ENCODE results near the gene CKM. TPM values are rescaled to one million over a fixed set of nuclear protein-coding genes. Genes with fewer than 3 reads are reported as not detected.
A peak's percentile ranks its signal among the peaks of the same experiment; 100 is the strongest.

Gene CKM
- polyA plus RNA-seq, 1 experiment: not detected

- CTCF ChIA-PET: no interaction called here
- no peaks in the 10 kb centered on the region for H3K36me3 ChIP-seq (ENCODE audit: control insufficient read depth, insufficient read depth, low read length)
- no peak overlapping the region for H3K4me3 ChIP-seq (ENCODE audit: low read depth, low read length)
- TF ChIP-seq CTCF (IDR thresholded peaks at IDR 0.05; ENCODE audit: insufficient read depth, low read depth, low read length): no peak
- POLR2A ChIA-PET: no interaction called here
- H3K27me3 ChIP-seq (ENCODE audit: control insufficient read depth, insufficient read depth, low read length): no peaks in the 10 kb centered on the region
- no peak for DNase-seq (ENCODE audit: low read depth)
Measured at GRCh38 chr19:45331411-45331810, 8.7 kb upstream of the CKM start.

- Histone ChIP-seq H3K4me3 (ENCODE audit: low read depth, low read length) (no peak overlapping the region), H3K27me3 (ENCODE audit: control insufficient read depth, insufficient read depth, low read length) (peaks cover 2% of the 10 kb centered on the region; the same call in 1 of the 2 replicates), H3K36me3 (ENCODE audit: control insufficient read depth, insufficient read depth, low read length) (no peaks in the 10 kb centered on the region)
- no peak for TF ChIP-seq CTCF (IDR thresholded peaks at IDR 0.05; ENCODE audit: insufficient read depth, low read depth, low read length)
- ChIA-PET POLR2A (no interaction called here), CTCF (interaction anchor here (1.7 to 2.0 kb wide), 2 partner anchors 11 kb away, joined by 7 to 10 read pairs; no protein-coding TSS in a partner anchor)
- no peak for DNase-seq (ENCODE audit: low read depth)
Measured at GRCh38 chr19:45327404-45328143, 4.9 kb upstream of the CKM start.

- CTCF ChIA-PET: interaction anchor here (1.0 kb wide), 1 partner anchor 22 kb away, joined by 3 read pairs; no protein-coding TSS in a partner anchor
Measured at GRCh38 chr19:45324349-45324907, 1.8 kb upstream of the CKM start.

GRCh38 chr19:45323671-45324081 lies 1.0 kb upstream of the CKM start:
- peaks cover 4% of the 10 kb centered on the region for H3K27me3 ChIP-seq (ENCODE audit: control insufficient read depth, insufficient read depth, low read length)
- H3K4me3 ChIP-seq (ENCODE audit: low read depth, low read length): peak overlapping the region; percentile 14; the same call in 1 of the 2 replicates
- DNase-seq (ENCODE audit: low read depth): no peak
- H3K36me3 ChIP-seq (ENCODE audit: control insufficient read depth, insufficient read depth, low read length): no peaks in the 10 kb centered on the region
- ChIA-PET CTCF (interaction anchor here (1.0 kb wide), 1 partner anchor 22 kb away, joined by 3 read pairs; no protein-coding TSS in a partner anchor), POLR2A (no interaction called here)
- no peak for TF ChIP-seq CTCF (IDR thresholded peaks at IDR 0.05; ENCODE audit: insufficient read depth, low read depth, low read length)

More at GRCh38 chr19:45324349-45324907, 1.8 kb upstream of the CKM start:
- no peak overlapping the region for H3K4me3 ChIP-seq (ENCODE audit: low read depth, low read length)
- H3K27me3 ChIP-seq (ENCODE audit: control insufficient read depth, insufficient read depth, low read length): peaks cover 2% of the 10 kb centered on the region; the same call in 1 of the 2 replicates
- no peak for TF ChIP-seq CTCF (IDR thresholded peaks at IDR 0.05; ENCODE audit: insufficient read depth, low read depth, low read length)
- POLR2A ChIA-PET: no interaction called here
- DNase-seq (ENCODE audit: low read depth): no peak
- no peaks in the 10 kb centered on the region for H3K36me3 ChIP-seq (ENCODE audit: control insufficient read depth, insufficient read depth, low read length)

- ChIA-PET POLR2A (no interaction called here), CTCF (interaction anchor here (1.0 kb wide), 1 partner anchor 16 kb away, joined by 3 read pairs; no protein-coding TSS in a partner anchor)
- H3K36me3 ChIP-seq (ENCODE audit: control insufficient read depth, insufficient read depth, low read length): no peaks in the 10 kb centered on the region
- no peak for TF ChIP-seq CTCF (IDR thresholded peaks at IDR 0.05; ENCODE audit: insufficient read depth, low read depth, low read length)
- H3K27me3 ChIP-seq (ENCODE audit: control insufficient read depth, insufficient read depth, low read length): peaks cover 4% of the 10 kb centered on the region
- H3K4me3 ChIP-seq (ENCODE audit: low read depth, low read length): no peak overlapping the region
- DNase-seq (ENCODE audit: low read depth): no peak
Measured at GRCh38 chr19:45322311-45322710, 364 bp downstream of the CKM start.

Data from BJ (cell line).